ENCODE results near the gene ORM2.
"Not testable (repeated sequence)": the region's sequence is repeated elsewhere in the genome, so short reads cannot be mapped to it uniquely, and the experiment has no call there.

The ORM2 gene

DNA sequence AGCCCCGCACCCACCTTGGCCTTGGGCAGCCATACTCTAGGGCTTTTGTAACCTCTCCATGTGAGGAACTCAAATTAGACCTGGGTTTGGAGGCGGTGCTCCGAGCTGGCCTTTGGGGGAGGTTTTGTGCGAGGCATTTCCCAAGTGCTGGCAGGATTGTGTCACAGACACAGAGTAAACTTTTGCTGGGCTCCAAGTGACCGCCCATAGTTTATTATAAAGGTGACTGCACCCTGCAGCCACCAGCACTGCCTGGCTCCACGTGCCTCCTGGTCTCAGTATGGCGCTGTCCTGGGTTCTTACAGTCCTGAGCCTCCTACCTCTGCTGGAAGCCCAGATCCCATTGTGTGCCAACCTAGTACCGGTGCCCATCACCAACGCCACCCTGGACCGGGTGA, at the start of gene ORM2:
Gene ORM2, plus strand, starts transcription at position 245 of the 398 bp plus-strand sequence. Its CDS starts 36 bp downstream, at position 281.
- DNase-seq (ENCODE audit: extremely low read depth, low read depth); H3K4me3 ChIP-seq (replicated peaks; ENCODE audit: low read depth, low read length): not testable (repeated sequence)

DNA sequence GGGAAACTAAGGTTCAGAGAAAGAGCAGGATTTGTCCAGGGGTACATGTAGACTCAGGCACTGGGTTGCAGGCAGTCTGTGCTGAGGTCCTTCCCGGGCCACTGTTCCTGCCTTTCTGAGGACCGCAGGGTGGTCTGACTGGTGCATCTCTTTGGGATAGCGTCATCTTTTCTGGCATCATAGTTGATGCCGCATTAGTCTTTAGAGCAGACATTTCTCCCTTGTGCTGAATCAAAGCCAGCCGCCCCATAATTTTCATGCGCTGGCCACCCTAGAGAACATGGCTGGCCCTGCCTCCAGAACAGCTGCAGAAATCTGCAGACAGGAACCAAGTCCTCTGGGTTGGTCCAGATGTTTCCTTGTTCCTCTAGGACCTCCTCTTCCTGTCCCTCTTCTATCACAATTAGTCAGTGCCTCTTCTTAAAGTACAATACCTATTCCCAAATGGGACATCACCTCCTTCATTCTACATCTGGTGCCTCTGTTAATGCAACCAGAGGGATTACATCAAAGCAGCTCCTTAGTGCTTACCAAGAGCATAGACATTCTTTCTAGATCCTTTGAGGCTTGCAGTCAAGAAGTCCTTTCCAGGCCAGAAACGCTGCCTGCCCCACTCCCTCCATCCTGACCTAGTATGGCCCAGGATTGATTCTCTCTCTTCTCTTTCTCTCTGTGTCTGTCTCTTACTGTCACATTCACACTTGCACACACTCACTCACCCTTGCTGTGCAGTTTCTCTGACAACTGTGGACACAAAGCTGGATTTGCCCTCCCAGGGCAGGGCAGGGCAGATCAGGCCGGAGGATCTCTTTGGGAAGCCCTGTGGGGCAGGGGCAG, 48.8 kb upstream of the ORM2 start:
- H3K4me3 ChIP-seq (replicated peaks; ENCODE audit: low read depth, low read length) = no peak overlapping the region
- TF ChIP-seq, protein P1, sequence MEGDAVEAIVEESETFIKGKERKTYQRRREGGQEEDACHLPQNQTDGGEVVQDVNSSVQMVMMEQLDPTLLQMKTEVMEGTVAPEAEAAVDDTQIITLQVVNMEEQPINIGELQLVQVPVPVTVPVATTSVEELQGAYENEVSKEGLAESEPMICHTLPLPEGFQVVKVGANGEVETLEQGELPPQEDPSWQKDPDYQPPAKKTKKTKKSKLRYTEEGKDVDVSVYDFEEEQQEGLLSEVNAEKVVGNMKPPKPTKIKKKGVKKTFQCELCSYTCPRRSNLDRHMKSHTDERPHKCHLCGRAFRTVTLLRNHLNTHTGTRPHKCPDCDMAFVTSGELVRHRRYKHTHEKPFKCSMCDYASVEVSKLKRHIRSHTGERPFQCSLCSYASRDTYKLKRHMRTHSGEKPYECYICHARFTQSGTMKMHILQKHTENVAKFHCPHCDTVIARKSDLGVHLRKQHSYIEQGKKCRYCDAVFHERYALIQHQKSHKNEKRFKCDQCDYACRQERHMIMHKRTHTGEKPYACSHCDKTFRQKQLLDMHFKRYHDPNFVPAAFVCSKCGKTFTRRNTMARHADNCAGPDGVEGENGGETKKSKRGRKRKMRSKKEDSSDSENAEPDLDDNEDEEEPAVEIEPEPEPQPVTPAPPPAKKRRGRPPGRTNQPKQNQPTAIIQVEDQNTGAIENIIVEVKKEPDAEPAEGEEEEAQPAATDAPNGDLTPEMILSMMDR (IDR thresholded peaks at IDR 0.05; ENCODE audit: low read depth, low read length, missing control alignments) = no peak
- DNase-seq (ENCODE audit: extremely low read depth, low read depth) = no peak

DNA sequence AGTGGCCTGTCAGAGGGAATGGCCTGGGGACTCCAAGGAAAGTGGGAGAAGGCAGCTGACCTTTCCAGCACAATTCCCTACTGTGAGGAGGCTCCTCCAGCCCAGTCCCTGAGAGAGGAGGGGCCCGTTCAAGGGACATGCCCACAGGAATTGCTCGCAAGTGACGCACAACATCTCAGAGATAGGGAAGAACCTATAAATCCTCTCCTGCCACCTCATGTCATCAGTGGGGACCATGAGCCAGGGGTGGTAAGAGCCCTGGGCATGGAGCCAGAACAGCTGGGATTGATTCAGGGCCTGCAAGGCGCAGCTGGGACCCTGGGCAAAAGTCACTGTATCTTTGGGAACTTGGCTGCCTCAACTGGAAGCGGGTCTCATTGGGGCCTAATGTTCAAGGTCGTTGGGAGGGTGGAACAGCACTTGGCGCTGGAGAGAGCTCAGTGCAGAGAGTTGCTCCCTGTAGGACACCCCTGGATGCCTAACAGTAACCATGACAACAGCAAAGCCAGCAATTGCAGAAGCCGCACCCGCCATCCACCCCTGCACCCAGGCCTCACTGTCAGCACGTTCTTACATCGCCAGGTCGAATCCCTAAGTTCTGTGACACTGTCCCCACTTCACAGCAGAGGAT, 48.1 kb upstream of the ORM2 start:
- peak; percentile 46 for DNase-seq (ENCODE audit: extremely low read depth, low read depth)

DNA sequence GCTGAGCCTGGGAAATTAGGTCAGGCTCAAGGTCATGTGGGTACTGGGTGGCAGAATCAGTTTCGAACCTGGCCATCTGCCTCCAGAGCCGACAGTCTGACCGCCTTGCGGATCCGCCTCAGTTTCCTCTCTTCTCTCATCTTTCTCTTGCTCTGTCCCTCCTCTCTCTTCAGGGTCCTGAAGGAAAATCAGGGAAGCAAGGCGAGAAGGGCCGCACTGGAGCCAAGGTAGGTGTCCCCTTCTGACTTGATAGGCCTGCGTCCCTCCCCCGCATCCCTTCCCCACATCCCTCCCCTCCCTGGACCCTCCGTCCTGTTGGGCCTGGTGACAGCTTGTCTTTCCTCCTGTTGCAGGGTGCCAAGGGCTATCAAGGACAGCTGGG, 47.6 kb upstream of the ORM2 start:
- TF ChIP-seq, protein P1 (IDR thresholded peaks at IDR 0.05; ENCODE audit: low read depth, low read length, missing control alignments) = no peak
- no peak overlapping the region for H3K4me3 ChIP-seq (replicated peaks; ENCODE audit: low read depth, low read length)
- no peak for DNase-seq (ENCODE audit: extremely low read depth, low read depth)

More for the DNA sequence above, 48.1 kb upstream of the ORM2 start:
- TF ChIP-seq, protein P1 (IDR thresholded peaks at IDR 0.05; ENCODE audit: low read depth, low read length, missing control alignments) = no peak
- H3K4me3 ChIP-seq (replicated peaks; ENCODE audit: low read depth, low read length) = no peak overlapping the region

DNA sequence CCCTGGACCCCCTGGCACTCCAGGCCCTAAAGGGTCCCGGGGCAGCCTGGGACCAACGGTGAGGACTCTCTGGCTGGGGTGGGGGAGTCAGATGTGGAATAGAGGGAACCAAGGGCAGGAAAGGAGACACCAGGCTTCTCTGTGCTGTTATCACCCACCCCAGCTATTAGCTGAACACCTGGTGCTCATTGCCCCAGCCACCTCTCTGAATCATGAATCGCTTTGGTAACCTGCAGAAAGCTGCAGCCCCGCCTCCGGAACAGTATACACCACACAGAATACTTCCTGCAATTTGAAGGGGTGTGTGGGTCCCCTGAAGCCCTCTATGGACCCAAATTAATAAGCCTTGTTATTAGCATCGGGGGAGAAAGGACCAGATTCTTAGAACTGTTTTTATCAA, 47.2 kb upstream of the ORM2 start:
- DNase-seq (ENCODE audit: extremely low read depth, low read depth) = no peak
- TF ChIP-seq, protein P1 (IDR thresholded peaks at IDR 0.05; ENCODE audit: low read depth, low read length, missing control alignments) = no peak
- no peak overlapping the region for H3K4me3 ChIP-seq (replicated peaks; ENCODE audit: low read depth, low read length)

DNA sequence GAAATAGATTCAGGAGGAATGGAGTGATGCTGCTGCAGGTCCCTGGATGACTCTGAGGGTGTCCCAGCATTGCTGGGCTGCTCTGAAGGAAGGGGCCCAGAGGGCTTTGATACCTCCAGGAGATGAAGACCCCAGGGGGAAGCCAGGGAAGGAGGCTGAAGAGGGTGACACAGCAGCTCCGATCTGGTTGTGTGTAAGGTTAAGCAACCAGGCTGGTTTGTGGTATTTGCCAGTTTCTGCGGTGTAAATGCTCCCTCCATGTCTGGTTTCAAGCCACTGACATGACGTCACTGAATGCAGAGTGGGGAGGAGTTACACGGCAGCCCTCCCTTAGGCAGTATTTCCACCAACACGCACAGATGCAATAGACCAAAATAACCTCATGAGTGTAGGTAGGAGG, 46.7 kb upstream of the ORM2 start:
- DNase-seq (ENCODE audit: extremely low read depth, low read depth) = peak; percentile 49
- H3K4me3 ChIP-seq (replicated peaks; ENCODE audit: low read depth, low read length) = no peak overlapping the region
- TF ChIP-seq, protein P1 (IDR thresholded peaks at IDR 0.05; ENCODE audit: low read depth, low read length, missing control alignments) = no peak

DNA sequence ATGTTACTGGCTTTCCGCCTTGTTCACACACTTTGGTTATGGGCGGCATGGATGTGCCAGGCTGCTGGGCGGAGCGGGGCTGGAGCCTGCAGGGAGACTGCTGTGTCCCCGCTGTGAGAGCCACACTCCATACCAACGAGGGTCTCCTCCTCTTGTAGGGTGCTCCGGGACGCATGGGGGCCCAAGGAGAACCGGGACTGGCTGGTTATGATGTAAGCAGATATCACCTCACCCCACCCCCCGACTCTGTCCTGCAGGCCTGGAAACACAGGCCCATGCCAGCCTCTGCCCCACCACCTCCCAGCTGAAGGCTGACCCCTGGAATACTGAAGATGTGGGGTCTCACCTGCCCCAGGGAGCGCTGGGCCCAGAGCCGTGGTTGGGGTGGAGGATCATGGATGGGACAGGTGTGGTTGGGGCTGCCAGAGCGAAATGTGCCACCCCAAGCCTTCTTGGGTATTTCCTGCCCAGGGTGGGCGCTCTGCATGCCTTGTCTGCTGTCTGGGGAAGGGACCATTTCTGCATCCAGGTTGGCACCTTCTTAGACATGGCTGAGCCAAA, 46.0 kb upstream of the ORM2 start:
- TF ChIP-seq, protein P1 (IDR thresholded peaks at IDR 0.05; ENCODE audit: low read depth, low read length, missing control alignments) = no peak
- no peak for DNase-seq (ENCODE audit: extremely low read depth, low read depth)
- H3K4me3 ChIP-seq (replicated peaks; ENCODE audit: low read depth, low read length) = no peak overlapping the region

Measured in HFF-Myc (cell line).